HG03159 (cell line): ENCODE measurements around the gene SOX11.

Source experiments
- ATAC-seq: cut with Tn5 transposase; IDR thresholded peaks from one replicate; pipeline ENCODE4 v1.9.1; 2021; ENCODE audit warnings: mild to moderate bottlenecking, moderate library complexity; ENCODE audit not compliant: unreplicated experiment

The SOX11 gene

GRCh38 chr2:5691221-5691984 is 781 bp upstream of the SOX11 start:
- no peak for ATAC-seq

GRCh38 chr2:5692561-5693286 is 540 bp downstream of the SOX11 start:
- ATAC-seq = no peak

DNA sequence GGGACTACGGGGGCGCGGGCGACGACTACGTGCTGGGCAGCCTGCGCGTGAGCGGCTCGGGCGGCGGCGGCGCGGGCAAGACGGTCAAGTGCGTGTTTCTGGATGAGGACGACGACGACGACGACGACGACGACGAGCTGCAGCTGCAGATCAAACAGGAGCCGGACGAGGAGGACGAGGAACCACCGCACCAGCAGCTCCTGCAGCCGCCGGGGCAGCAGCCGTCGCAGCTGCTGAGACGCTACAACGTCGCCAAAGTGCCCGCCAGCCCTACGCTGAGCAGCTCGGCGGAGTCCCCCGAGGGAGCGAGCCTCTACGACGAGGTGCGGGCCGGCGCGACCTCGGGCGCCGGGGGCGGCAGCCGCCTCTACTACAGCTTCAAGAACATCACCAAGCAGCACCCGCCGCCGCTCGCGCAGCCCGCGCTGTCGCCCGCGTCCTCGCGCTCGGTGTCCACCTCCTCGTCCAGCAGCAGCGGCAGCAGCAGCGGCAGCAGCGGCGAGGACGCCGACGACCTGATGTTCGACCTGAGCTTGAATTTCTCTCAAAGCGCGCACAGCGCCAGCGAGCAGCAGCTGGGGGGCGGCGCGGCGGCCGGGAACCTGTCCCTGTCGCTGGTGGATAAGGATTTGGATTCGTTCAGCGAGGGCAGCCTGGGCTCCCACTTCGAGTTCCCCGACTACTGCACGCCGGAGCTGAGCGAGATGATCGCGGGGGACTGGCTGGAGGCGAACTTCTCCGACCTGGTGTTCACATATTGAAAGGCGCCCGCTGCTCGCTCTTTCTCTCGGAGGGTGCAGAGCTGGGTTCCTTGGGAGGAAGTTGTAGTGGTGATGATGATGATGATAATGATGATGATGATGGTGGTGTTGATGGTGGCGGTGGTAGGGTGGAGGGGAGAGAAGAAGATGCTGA is 1.4 kb downstream of the SOX11 start:
- ATAC-seq = no peak

- ATAC-seq = no peak
Measured at GRCh38 chr2:5694306-5694705, 2.1 kb downstream of the SOX11 start.

GRCh38 chr2:5695654-5696403 is 3.6 kb downstream of the SOX11 start:
- no peak for ATAC-seq

- no peak for ATAC-seq
Measured at GRCh38 chr2:5696404-5696944, 4.3 kb downstream of the SOX11 start.

- no peak for ATAC-seq
Measured at GRCh38 chr2:5696945-5697521, 4.8 kb downstream of the SOX11 start.

DNA sequence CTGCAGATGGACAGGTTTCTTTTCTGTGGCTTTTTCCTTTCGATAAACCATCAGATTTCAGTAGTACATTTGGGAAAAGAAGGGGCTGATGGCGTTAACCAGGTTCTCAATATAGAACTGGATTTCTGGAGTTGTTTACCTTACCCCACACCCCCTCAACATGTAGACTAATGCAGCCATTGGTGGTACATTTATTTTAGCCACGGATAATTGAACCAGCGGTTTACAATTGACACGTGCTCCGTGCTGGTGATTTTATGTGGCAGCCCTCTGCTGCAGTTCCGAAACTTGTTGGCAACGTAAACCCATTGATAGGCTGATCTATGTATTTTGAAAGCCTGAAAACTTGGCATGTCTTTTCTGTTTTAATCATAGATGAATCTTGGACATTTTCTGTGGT is 5.4 kb downstream of the SOX11 start:
- no peak for ATAC-seq

- no peak for ATAC-seq
Measured at GRCh38 chr2:5698134-5698533, 6.0 kb downstream of the SOX11 start.

GRCh38 chr2:5699963-5700362 is 7.8 kb downstream of the SOX11 start:
- ATAC-seq = no peak

DNA sequence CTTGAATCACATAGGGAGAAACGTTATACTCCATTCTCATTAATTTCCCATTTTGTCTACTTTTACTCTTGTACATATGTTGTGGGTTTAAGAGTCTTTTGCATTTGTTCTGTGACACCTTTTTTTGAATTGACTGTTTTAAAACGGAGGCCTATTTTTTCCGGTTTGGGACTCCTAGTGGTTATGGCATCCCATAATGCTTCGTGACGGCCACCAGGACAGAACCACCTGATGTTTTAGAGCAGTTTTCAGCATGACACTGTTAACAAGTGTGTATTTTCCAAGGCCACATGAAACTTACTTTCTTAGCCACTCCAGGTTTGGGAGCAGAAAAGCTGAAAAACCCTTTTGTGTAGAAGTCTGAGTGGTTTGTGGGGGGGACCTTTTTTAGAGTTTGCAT is 8.4 kb downstream of the SOX11 start:
- no peak for ATAC-seq

- no peak for ATAC-seq
Measured at GRCh38 chr2:5701266-5701665, 9.1 kb downstream of the SOX11 start.

GRCh38 chr2:5703166-5703565 is 11.0 kb downstream of the SOX11 start:
- no peak for ATAC-seq

DNA sequence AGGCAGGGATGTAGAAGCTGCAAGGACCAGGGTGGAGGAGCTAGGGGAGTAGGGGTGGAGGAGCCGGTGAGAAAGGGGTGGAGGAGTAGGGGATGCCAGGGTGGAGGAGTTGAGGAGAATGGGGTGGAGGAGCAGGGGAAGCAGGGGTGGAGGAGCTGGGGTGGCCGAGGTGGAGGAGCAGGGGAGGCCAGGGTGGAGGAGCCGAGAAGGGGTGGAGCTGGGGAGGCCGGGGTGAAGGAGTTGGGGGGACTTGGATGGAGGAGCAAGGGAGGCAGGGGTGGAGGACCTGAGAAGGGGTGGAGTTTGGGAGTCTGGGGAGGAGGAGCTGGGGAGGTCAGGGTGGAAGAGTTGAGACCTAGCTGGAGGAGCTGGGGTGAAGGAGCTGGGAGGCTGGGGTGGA is 13.3 kb downstream of the SOX11 start:
- no peak for ATAC-seq

GRCh38 chr2:5706717-5707455 is 14.7 kb downstream of the SOX11 start:
- no peak for ATAC-seq

- ATAC-seq = no peak
Measured at GRCh38 chr2:5710615-5711014, 18.4 kb downstream of the SOX11 start.

- no peak for ATAC-seq
Measured at GRCh38 chr2:5713101-5713500, 20.9 kb downstream of the SOX11 start.

- no peak for ATAC-seq
Measured at GRCh38 chr2:5719629-5720334, 27.6 kb downstream of the SOX11 start.

DNA sequence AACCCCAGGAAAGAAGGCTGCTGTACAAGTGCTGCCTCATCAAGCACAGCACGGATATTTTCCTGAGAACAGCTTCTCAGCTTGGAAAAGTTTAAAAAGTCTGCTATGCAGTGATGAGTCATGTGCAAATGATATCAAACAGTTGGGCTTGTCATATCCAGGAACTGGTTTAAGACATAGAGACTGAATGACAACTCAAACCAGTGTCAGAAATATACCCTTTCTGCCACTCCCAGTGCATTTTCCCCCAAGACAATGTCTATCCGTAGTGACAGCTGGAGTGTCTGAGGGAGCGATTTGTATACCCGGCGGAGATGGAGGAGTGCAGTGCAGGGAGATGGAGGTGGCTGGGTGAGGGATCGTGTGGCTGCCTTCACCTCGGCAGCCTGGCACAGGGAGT is 28.2 kb downstream of the SOX11 start:
- no peak for ATAC-seq
